Measurements from ENCODE around the gene UGT1A6. TPM values are rescaled to one million over a fixed set of nuclear protein-coding genes. Genes with fewer than 3 reads are reported as not detected.

The UGT1A6 gene
- total and polyA plus RNA-seq, 2 donors (not counting 3 experiments of a cell fraction or from before 2014, with no cell fraction given), result not detected

DNA sequence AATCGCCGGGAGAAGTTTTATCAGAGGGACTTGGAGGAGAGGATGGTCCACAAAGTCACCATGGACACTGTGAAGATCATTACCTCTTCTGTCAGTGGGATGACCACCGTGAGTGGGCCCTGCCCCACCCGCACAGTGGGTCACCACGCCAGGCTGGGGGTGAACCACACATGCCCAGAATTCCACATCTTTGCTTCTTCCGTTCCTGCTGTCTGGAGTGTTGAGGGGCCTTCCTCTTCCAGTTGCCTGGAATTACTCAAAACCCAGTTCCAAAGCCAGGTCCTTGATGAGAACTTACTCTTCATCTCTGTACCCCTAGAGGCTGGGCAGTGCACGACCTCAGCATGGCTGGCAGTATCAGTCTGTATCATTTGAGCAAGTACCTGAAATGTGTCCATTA lies 107.5 kb downstream of the UGT1A6 start:
- intact Hi-C loops (cut with micrococcal nuclease) (no loop called here), dilution Hi-C loops (cut with MboI; ENCODE audit: extremely low pct_ligation_motif_present, low sequenced_read_pairs) (no loop called here)
- Histone ChIP-seq H3K79me2 (ENCODE audit: control insufficient read depth, insufficient read depth, low read length) (no peaks in the 10 kb centered on the region), H3K36me3 (ENCODE audit: control insufficient read depth in 2 of 2, extremely low read depth in 1 of 2, insufficient read depth in 2 of 2, low read length in 2 of 2) (no peaks in the 10 kb centered on the region), H3K27ac (ENCODE audit: insufficient read depth, low read depth, low read length) (no peak overlapping the region), H2AFZ (ENCODE audit: low read depth, low read length) (no peak overlapping the region), H3K27me3 (ENCODE audit: control insufficient read depth in 2 of 2, insufficient read depth in 2 of 2, low read length in 2 of 2) (no peaks in the 10 kb centered on the region), H3K4me1 (ENCODE audit: control insufficient read depth, extremely low read depth, insufficient read depth, low read length) (no peaks in the 10 kb centered on the region), H4K20me1 (replicated peaks; ENCODE audit: control insufficient read depth, extremely low read depth, insufficient read depth, low read length) (no peaks in the 10 kb centered on the region), H3K4me3 (replicated peaks in 1 of 3; ENCODE audit: insufficient read depth in 1 of 3, low read depth in 1 of 3, low read length in 3 of 3) (no peak overlapping the region), H3K4me2 (ENCODE audit: insufficient read depth, low read length) (no peak overlapping the region), H3K9me1 (replicated peaks; ENCODE audit: control insufficient read depth, extremely low read depth, insufficient read depth, low read length) (no peaks in the 10 kb centered on the region), H3K9ac (replicated peaks; ENCODE audit: extremely low read depth, insufficient read depth, low read length) (no peak overlapping the region), H3K9me3 (replicated peaks; ENCODE audit: control insufficient read depth, insufficient read depth, low read length) (no peaks in the 10 kb centered on the region)
- CTCF ChIA-PET, result no interaction called here
- POLR2A ChIA-PET, result no interaction called here
- DNase-seq (ENCODE audit: low read depth, low spot score), result no peak
- FAIRE-seq, result no peak
- no TSS peak for BruUV-seq (replicated peaks)
- TF ChIP-seq POLR2A (IDR thresholded peaks at IDR 0.05; ENCODE audit: low read depth, low read length) (no peak), FOS (IDR thresholded peaks at IDR 0.05; ENCODE audit: borderline replicate concordance, insufficient read depth, low read length) (no peak), JUN (IDR thresholded peaks at IDR 0.05; ENCODE audit: borderline replicate concordance, insufficient read depth, insufficient read length, low read depth) (no peak), GATA2 (IDR thresholded peaks at IDR 0.05; ENCODE audit: insufficient read depth, insufficient read length, low read depth, low read length) (no peak), MYC (IDR thresholded peaks at IDR 0.05; ENCODE audit: low read depth, low read length) (no peak), POLR2AphosphoS5 (IDR thresholded peaks at IDR 0.05; ENCODE audit: insufficient read depth, low read depth, low read length) (no peak), EZH2 (IDR thresholded peaks at IDR 0.05; ENCODE audit: borderline replicate concordance, low read depth, low read length, severe bottlenecking) (no peak)
- TF ChIP-seq, protein P1, sequence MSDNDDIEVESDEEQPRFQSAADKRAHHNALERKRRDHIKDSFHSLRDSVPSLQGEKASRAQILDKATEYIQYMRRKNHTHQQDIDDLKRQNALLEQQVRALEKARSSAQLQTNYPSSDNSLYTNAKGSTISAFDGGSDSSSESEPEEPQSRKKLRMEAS (IDR thresholded peaks at IDR 0.05; ENCODE audit: insufficient read depth, insufficient read length), result no peak
- TF ChIP-seq, protein P2, sequence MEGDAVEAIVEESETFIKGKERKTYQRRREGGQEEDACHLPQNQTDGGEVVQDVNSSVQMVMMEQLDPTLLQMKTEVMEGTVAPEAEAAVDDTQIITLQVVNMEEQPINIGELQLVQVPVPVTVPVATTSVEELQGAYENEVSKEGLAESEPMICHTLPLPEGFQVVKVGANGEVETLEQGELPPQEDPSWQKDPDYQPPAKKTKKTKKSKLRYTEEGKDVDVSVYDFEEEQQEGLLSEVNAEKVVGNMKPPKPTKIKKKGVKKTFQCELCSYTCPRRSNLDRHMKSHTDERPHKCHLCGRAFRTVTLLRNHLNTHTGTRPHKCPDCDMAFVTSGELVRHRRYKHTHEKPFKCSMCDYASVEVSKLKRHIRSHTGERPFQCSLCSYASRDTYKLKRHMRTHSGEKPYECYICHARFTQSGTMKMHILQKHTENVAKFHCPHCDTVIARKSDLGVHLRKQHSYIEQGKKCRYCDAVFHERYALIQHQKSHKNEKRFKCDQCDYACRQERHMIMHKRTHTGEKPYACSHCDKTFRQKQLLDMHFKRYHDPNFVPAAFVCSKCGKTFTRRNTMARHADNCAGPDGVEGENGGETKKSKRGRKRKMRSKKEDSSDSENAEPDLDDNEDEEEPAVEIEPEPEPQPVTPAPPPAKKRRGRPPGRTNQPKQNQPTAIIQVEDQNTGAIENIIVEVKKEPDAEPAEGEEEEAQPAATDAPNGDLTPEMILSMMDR (IDR thresholded peaks at IDR 0.05; ENCODE audit: extremely low read depth in 1 of 2, insufficient read depth in 1 of 2, low read depth in 1 of 2, low read length in 2 of 2), result no peak
